Transverse colon (tissue), 4 donors: Measurements from ENCODE around the gene CEMP1. TPM values are rescaled to one million over a fixed set of nuclear protein-coding genes. Genes with fewer than 3 reads are reported as not detected.
"Not testable (repeated sequence)": the region's sequence is repeated elsewhere in the genome, so short reads cannot be mapped to it uniquely, and the experiment has no call there.

Experiments used
- DNase-seq: peaks from one replicate; pipeline ENCODE4 v3.0.0-alpha.2; 2019
- H3K27ac ChIP-seq, 4 donors: fragments of 200-600 bp; sonication (generic); 2 replicates each; pipeline ENCODE4 v1.5.1; 2016 to 2018; ENCODE audit warnings: inconsistent platforms in 4 of 4
- H3K27me3 ChIP-seq: fragments of 200-600 bp; sonication (generic); 2 replicates; pipeline ENCODE4 v1.5.1; 2017; ENCODE audit warnings: inconsistent platforms
- H3K36me3 ChIP-seq, 4 donors: fragments of 200-600 bp; sonication (generic); 2 replicates each; pipeline ENCODE4 v1.5.1; 2017 to 2019; ENCODE audit warnings: inconsistent platforms in 4 of 4
- H3K4me1 ChIP-seq, 4 donors: fragments of 200-600 bp; sonication (generic); 2 replicates each; pipeline ENCODE4 v1.5.1; 2017 to 2020; ENCODE audit warnings: inconsistent platforms in 4 of 4
- H3K4me3 ChIP-seq, 4 donors: fragments of 200-600 bp; sonication (generic); 1 replicate in 1 of 4; 2 replicates in 3 of 4; pipeline versions ENCODE4 v1.5.1 to v1.6.1; 2017 to 2019; ENCODE audit warnings: inconsistent platforms in 4 of 4
- H3K9me3 ChIP-seq, 2 donors: fragments of 200-600 bp; sonication (generic); 2 replicates each; pipeline ENCODE4 v1.5.1; 2017 to 2019; ENCODE audit warnings: inconsistent platforms in 2 of 2
- EP300 ChIP-seq: sonication (generic); formaldehyde crosslinking; IDR thresholded peaks from one replicate; pipeline ENCODE4 v1.6.1; 2017; ENCODE audit warnings: antibody characterized with exemption, low read depth
- POLR2A ChIP-seq: fragments of 450-650 bp; IDR thresholded peaks from one replicate; pipeline ENCODE4 v1.6.1; 2016; ENCODE audit warnings: antibody characterized with exemption, mild to moderate bottlenecking, moderate library complexity
- POLR2AphosphoS5 ChIP-seq, 3 donors: sonication (generic); formaldehyde crosslinking; IDR thresholded peaks; one replicate each; pipeline ENCODE4 v1.6.1; 2016; ENCODE audit warnings: antibody characterized with exemption in 3 of 3
- WGBS, 2 donors: methylation state at CpG; one replicate each; pipeline ENCODE4 v1.1.5; 2018; ENCODE audit warnings: low coverage in 1 of 2; 5-methylcytosine and 5-hydroxymethylcytosine counted together
- in situ Hi-C, 4 donors: fragments of 200-750 bp; cut with MboI; loops; one replicate each; pipeline versions ENCODE4 v1.15.0 to v1.15.1; 2017; ENCODE audit warnings: low sequenced_read_pairs in 3 of 4, low pct_ligation_motif_present in 1 of 4, low pct_unique_long_range_greater_than_20kb in 1 of 4
- intact Hi-C: fragments of 100-400 bp; cut with DNase I; formaldehyde crosslinking; loops from one replicate; pipeline ENCODE4 v1.15.1; 2023; ENCODE audit warnings: low total_unique reads
- total RNA-seq, 4 donors: library from RNA; depleted of rRNA; stranded (reverse); fragments of >200 nt; gene quantifications; one replicate each; pipeline ENCODE4 v1.1.0, GENCODE V29; 2016
- TF ChIP-seq, protein P1 (sequence below), 5 experiments: fragments of 200-600 bp in 3 of 5; fragments of 450-650 bp in 2 of 5; sonication (generic) in 3 of 5; IDR thresholded peaks; 1 replicate in 2 of 5; 2 replicates in 3 of 5; pipeline ENCODE4 v1.5.1; 2016 to 2017; ENCODE audit warnings: antibody characterized with exemption in 5 of 5, inconsistent platforms in 3 of 5, mild to moderate bottlenecking in 2 of 5, moderate library complexity in 1 of 5

CEMP1 gene
- total RNA-seq, 4 donors from 2014 or later: 1.9 to 3.1 TPM; not detected in 2

- no peak overlapping the region for H3K4me3 ChIP-seq
- 81 to 85% methylated on average over 4 to 11 of the region's 11 CpGs for WGBS, 2 donors
- H3K4me1 ChIP-seq: peaks cover 7 to 35% (median 24%) of the 10 kb centered on the region in 4 donors
- peak overlapping the region; percentile 96 to 98 (median 97) for H3K27ac ChIP-seq
- in situ Hi-C loops (no loop called here), intact Hi-C loops (no loop called here)
- H3K36me3 ChIP-seq: no peaks in the 10 kb centered on the region
- DNase-seq: no peak
- H3K9me3 ChIP-seq: no peaks in the 10 kb centered on the region
- no peak for TF ChIP-seq POLR2AphosphoS5 (IDR thresholded peaks at IDR 0.05)
- no peak for TF ChIP-seq EP300
- TF ChIP-seq, protein P1, sequence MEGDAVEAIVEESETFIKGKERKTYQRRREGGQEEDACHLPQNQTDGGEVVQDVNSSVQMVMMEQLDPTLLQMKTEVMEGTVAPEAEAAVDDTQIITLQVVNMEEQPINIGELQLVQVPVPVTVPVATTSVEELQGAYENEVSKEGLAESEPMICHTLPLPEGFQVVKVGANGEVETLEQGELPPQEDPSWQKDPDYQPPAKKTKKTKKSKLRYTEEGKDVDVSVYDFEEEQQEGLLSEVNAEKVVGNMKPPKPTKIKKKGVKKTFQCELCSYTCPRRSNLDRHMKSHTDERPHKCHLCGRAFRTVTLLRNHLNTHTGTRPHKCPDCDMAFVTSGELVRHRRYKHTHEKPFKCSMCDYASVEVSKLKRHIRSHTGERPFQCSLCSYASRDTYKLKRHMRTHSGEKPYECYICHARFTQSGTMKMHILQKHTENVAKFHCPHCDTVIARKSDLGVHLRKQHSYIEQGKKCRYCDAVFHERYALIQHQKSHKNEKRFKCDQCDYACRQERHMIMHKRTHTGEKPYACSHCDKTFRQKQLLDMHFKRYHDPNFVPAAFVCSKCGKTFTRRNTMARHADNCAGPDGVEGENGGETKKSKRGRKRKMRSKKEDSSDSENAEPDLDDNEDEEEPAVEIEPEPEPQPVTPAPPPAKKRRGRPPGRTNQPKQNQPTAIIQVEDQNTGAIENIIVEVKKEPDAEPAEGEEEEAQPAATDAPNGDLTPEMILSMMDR (IDR thresholded peaks at IDR 0.05): no peak
- no peak for TF ChIP-seq POLR2A
- no peaks in the 10 kb centered on the region for H3K27me3 ChIP-seq
Measured at GRCh38 chr16:2533912-2534311, 2.7 kb upstream of the CEMP1 start.

GRCh38 chr16:2533142-2533755 is 2.0 kb upstream of the CEMP1 start:
- 6 to 21% methylated on average over 4 to 16 of the region's 16 CpGs for WGBS, 2 donors
- in situ Hi-C loops, H3K9me3 ChIP-seq, DNase-seq, H3K27me3 ChIP-seq, H3K36me3 ChIP-seq, intact Hi-C loops: not testable (repeated sequence)
- Histone ChIP-seq H3K4me3 (peak overlapping the region in 3 of 4 donors; percentile 41 to 63 (median 63)), H3K27ac (peak overlapping the region; percentile 96 to 98 (median 97)), H3K4me1 (peaks cover 7 to 31% (median 20%) of the 10 kb centered on the region in 4 donors)

GRCh38 chr16:2532494-2533141 is 1.4 kb upstream of the CEMP1 start:
- in situ Hi-C loops (no loop called here), intact Hi-C loops (no loop called here)
- peaks cover 0 to 6% (median 2%) of the 10 kb centered on the region in 4 donors for H3K36me3 ChIP-seq
- peak overlapping the region; percentile 96 to 98 (median 97) for H3K27ac ChIP-seq
- WGBS, 2 donors: 0 to 1% methylated on average over 3 to 37 of the region's 37 CpGs
- peaks cover 7 to 31% (median 20%) of the 10 kb centered on the region in 4 donors for H3K4me1 ChIP-seq
- TF ChIP-seq, protein P1 (IDR thresholded peaks at IDR 0.05): no peak
- TF ChIP-seq POLR2A (peak; percentile 71), POLR2AphosphoS5 (IDR thresholded peaks at IDR 0.05) (peak; percentile 4 to 60 (median 7))
- no peaks in the 10 kb centered on the region for H3K27me3 ChIP-seq
- peak; percentile 91 for DNase-seq
- H3K9me3 ChIP-seq: no peaks in the 10 kb centered on the region
- peak overlapping the region; percentile 41 to 63 (median 52) for H3K4me3 ChIP-seq

DNA sequence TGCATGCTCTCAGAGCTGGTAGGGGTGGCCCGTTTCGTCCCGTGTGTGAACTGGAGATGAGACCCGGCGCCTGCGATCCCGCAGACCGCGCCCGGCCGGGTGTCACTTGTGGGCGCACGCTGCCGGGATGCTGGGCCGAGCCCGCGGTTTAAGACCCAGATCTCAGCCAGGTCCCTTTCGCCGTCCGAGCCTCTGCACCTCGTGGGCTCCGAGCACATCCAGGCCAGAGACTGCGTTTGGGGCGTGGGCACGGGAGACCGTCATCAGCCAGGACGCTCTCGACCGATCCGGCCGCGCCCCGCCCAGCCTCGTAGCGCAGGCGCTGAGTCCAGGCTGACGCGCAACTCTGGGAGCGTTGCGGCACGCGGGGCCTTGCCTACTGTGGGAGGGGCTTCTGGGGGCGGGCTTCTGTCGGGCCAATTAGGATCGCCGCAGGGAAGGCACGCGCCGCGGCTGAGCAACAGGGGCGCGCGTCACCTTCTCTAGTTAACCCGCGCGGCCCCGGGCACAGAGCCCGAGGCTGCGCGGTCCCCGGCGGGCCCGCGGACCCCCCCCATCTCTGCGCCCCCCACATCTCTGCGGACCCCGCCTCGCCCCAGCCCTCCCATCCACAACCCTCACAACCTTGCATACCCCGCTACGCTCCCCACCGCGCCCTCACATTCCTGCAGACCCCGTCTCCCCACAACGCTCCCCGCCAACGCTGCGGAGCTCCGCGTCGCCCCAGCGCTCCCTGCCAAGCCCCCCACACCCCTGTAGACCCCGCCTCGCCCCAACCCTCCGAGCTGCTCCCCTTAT is 687 bp upstream of the CEMP1 start:
- TF ChIP-seq, protein P1 (IDR thresholded peaks at IDR 0.05): no peak
- TF ChIP-seq EP300: no peak
- TF ChIP-seq POLR2A: peak; percentile 47
- peak; percentile 87 to 94 (median 90) for TF ChIP-seq POLR2AphosphoS5 (IDR thresholded peaks at IDR 0.05)
- Histone ChIP-seq H3K4me3 (peak overlapping the region; percentile 41 to 63 (median 58)), H3K27me3 (no peaks in the 10 kb centered on the region), H3K4me1 (peaks cover 7 to 27% (median 17%) of the 10 kb centered on the region in 4 donors), H3K9me3 (no peaks in the 10 kb centered on the region), H3K27ac (peak overlapping the region; percentile 96 to 98 (median 97)), H3K36me3 (peaks cover 0 to 6% (median 2%) of the 10 kb centered on the region in 4 donors)
- intact Hi-C loops: no loop called here
- DNase-seq: peak; percentile 99
- in situ Hi-C loops: no loop called here
- 0 to 1% methylated on average over 2 to 73 of the region's 84 CpGs for WGBS, 2 donors
